H1 (cell line): ENCODE data around the gene KRT84. TPM values are rescaled to one million over a fixed set of nuclear protein-coding genes. Genes with fewer than 3 reads are reported as not detected.
"Not testable (repeated sequence)": the region's sequence is repeated elsewhere in the genome, so short reads cannot be mapped to it uniquely, and the experiment has no call there.

Source experiments
- CTCF ChIA-PET: fragments of 300-600 bp; sonication (Branson Sonifier 250); formaldehyde crosslinking; loops from one replicate; lab custom pipeline; 2021; ENCODE audit not compliant: partially characterized antibody; lab: Charles Lee
- POLR2A ChIA-PET: fragments of 300-600 bp; sonication (Branson Sonifier 250); formaldehyde crosslinking; loops from one replicate; lab custom pipeline; 2021; ENCODE audit warnings: inconsistent platforms; ENCODE audit not compliant: partially characterized antibody; lab: Charles Lee
- DNase-seq, 2 experiments: peaks; one replicate each; pipeline versions ENCODE4 v3.0.0 to v3.0.0-alpha.2; 2010 to 2022; ENCODE audit warnings: low spot score in 2 of 2, low read depth in 1 of 2, mixed read lengths in 1 of 2
- FAIRE-seq: peaks from 2 replicates; lab custom pipeline; 2011; peaks lifted over from hg19 to GRCh38; lab: Jason Lieb, UNC
- H2AFZ ChIP-seq: 2 replicates; pipeline ENCODE4 v1.8.1; 2012; ENCODE audit warnings: low read length, inconsistent platforms
- H2AK5ac ChIP-seq: 2 replicates; pipeline ENCODE4 v1.6.1; 2013; ENCODE audit warnings: low read depth, low read length
- H2BK120ac ChIP-seq: replicated peaks from 2 replicates; pipeline ENCODE3; 2013; ENCODE audit warnings: low read depth, low read length, inconsistent platforms
- H2BK12ac ChIP-seq: 2 replicates; pipeline ENCODE4 v1.6.1; 2013; ENCODE audit warnings: low read depth, low read length
- H2BK15ac ChIP-seq: 2 replicates; pipeline ENCODE4 v1.6.1; 2013; ENCODE audit warnings: low read length
- H2BK20ac ChIP-seq: 2 replicates; pipeline ENCODE4 v1.6.1; 2013; ENCODE audit warnings: low read length
- H2BK5ac ChIP-seq: 2 replicates; pipeline ENCODE4 v1.6.1; 2013; ENCODE audit warnings: low read depth, low read length
- H3K14ac ChIP-seq: 2 replicates; pipeline ENCODE4 v1.6.1; 2013; ENCODE audit warnings: inconsistent platforms; ENCODE audit not compliant: insufficient read length
- H3K18ac ChIP-seq: 2 replicates; pipeline ENCODE4 v1.6.1; 2013; ENCODE audit warnings: low read length; ENCODE audit errors: extremely low read depth
- H3K23ac ChIP-seq: 2 replicates; pipeline ENCODE4 v1.6.1; 2013; ENCODE audit warnings: inconsistent platforms; ENCODE audit not compliant: insufficient read length
- H3K23me2 ChIP-seq: 2 replicates; pipeline ENCODE4 v1.6.1; 2013; ENCODE audit warnings: low read depth, low read length
- H3K27ac ChIP-seq: 2 replicates; pipeline ENCODE4 v1.6.1; 2011; ENCODE audit warnings: low read depth, low read length, inconsistent platforms
- H3K27me3 ChIP-seq, 4 experiments: replicated peaks in 1 of 4; 1 replicate in 1 of 4; 2 replicates in 3 of 4; pipeline versions ENCODE4 v1.6.1 to v1.8.1; 2011 to 2013; ENCODE audit warnings: low read length in 3 of 4, mild to moderate bottlenecking in 3 of 4, inconsistent platforms in 2 of 4, mixed read lengths in 2 of 4, moderate library complexity in 1 of 4; ENCODE audit not compliant: control insufficient read depth in 3 of 4, insufficient read depth in 3 of 4; ENCODE audit errors: extremely low read depth in 1 of 4
- H3K36me3 ChIP-seq, 4 experiments: 2 replicates each; pipeline versions ENCODE4 v1.6.1 to v1.8.1; 2011 to 2013; ENCODE audit warnings: mild to moderate bottlenecking in 4 of 4, low read length in 3 of 4, moderate library complexity in 2 of 4, control low read depth in 1 of 4, inconsistent platforms in 1 of 4; ENCODE audit not compliant: insufficient read depth in 4 of 4, control insufficient read depth in 2 of 4
- H3K4ac ChIP-seq: replicated peaks from 2 replicates; pipeline ENCODE3; 2013; ENCODE audit warnings: low read length, low read depth, mixed read lengths, inconsistent platforms; ENCODE audit not compliant: insufficient read length
- H3K4me1 ChIP-seq, 4 experiments: replicated peaks in 1 of 4; 1 replicate in 1 of 4; 2 replicates in 3 of 4; pipeline versions ENCODE4 v1.6.1 to v1.8.1; 2011 to 2013; ENCODE audit warnings: low read length in 3 of 4, inconsistent platforms in 2 of 4, mixed read lengths in 1 of 4; ENCODE audit not compliant: insufficient read depth in 4 of 4, control insufficient read depth in 3 of 4
- H3K4me2 ChIP-seq, 2 experiments: 2 replicates each; pipeline versions ENCODE4 v1.6.1 to v1.8.1; 2011 to 2013; ENCODE audit warnings: low read depth in 2 of 2, low read length in 2 of 2, control low read depth in 1 of 2, inconsistent platforms in 1 of 2, mild to moderate bottlenecking in 1 of 2; ENCODE audit not compliant: insufficient read depth in 1 of 2
- H3K4me3 ChIP-seq, 4 experiments: fragments of 200-600, 300-600 bp in 1 of 4; sonication (generic), shearing (Covaris generic), sonication (Bioruptor Twin) in 1 of 4; 2 replicates each; pipeline versions ENCODE4 v1.5.1 to v1.8.1; 2011 to 2016; ENCODE audit warnings: low read length in 4 of 4, low read depth in 3 of 4, control low read depth in 2 of 4, inconsistent platforms in 2 of 4, mild to moderate bottlenecking in 2 of 4, mixed read lengths in 1 of 4, moderate library complexity in 1 of 4; ENCODE audit not compliant: insufficient read depth in 2 of 4; ENCODE audit errors: extremely low read depth in 1 of 4
- H3K56ac ChIP-seq: replicated peaks from 2 replicates; pipeline ENCODE3; 2013; ENCODE audit warnings: low read depth, mild to moderate bottlenecking, mixed read lengths, low read length, inconsistent platforms; ENCODE audit not compliant: insufficient read length
- H3K79me1 ChIP-seq: 2 replicates; pipeline ENCODE4 v1.6.1; 2013; ENCODE audit warnings: low read depth, low read length, control low read depth
- H3K79me2 ChIP-seq, 2 experiments: 2 replicates each; pipeline versions ENCODE4 v1.6.1 to v1.8.1; 2012 to 2013; ENCODE audit warnings: low read length in 2 of 2, mild to moderate bottlenecking in 2 of 2, inconsistent platforms in 1 of 2; ENCODE audit not compliant: insufficient read depth in 2 of 2, control insufficient read depth in 1 of 2
- H3K9ac ChIP-seq, 4 experiments: replicated peaks in 1 of 4; 1 replicate in 1 of 4; 2 replicates in 3 of 4; pipeline versions ENCODE4 v1.6.1 to v1.8.1; 2011 to 2013; ENCODE audit warnings: low read depth in 3 of 4, low read length in 3 of 4, control low read depth in 2 of 4, mild to moderate bottlenecking in 2 of 4, moderate library complexity in 2 of 4, inconsistent platforms in 1 of 4; ENCODE audit errors: extremely low read depth in 1 of 4
- H3K9me3 ChIP-seq, 2 experiments: 2 replicates each; pipeline versions ENCODE4 v1.6.1 to v1.8.1; 2012 to 2013; ENCODE audit warnings: mild to moderate bottlenecking in 2 of 2, moderate library complexity in 2 of 2, control low read depth in 1 of 2, inconsistent platforms in 1 of 2, low read depth in 1 of 2, low read length in 1 of 2, mixed read lengths in 1 of 2; ENCODE audit not compliant: insufficient read depth in 2 of 2
- H4K20me1 ChIP-seq, 2 experiments: replicated peaks in 1 of 2; 2 replicates each; pipeline versions ENCODE3 to v1.8.1; 2011 to 2013; ENCODE audit warnings: inconsistent platforms in 2 of 2, low read length in 2 of 2, mild to moderate bottlenecking in 1 of 2; ENCODE audit not compliant: insufficient read depth in 2 of 2, control insufficient read depth in 1 of 2
- H4K5ac ChIP-seq: 2 replicates; pipeline ENCODE4 v1.6.1; 2013; ENCODE audit warnings: low read length, low read depth, mixed read lengths, inconsistent platforms; ENCODE audit not compliant: insufficient read length
- H4K8ac ChIP-seq: 2 replicates; pipeline ENCODE4 v1.8.0; 2013; ENCODE audit warnings: mild to moderate bottlenecking, moderate library complexity, low read length, inconsistent platforms; ENCODE audit not compliant: insufficient read depth; ENCODE audit errors: extremely low read depth
- H4K91ac ChIP-seq: replicated peaks from 2 replicates; pipeline ENCODE3; 2013; ENCODE audit warnings: low read length, mixed read lengths, inconsistent platforms; ENCODE audit not compliant: insufficient read length
- WGBS, 2 experiments: shearing (Covaris generic) in 1 of 2; methylation state at CpG; one replicate each; pipeline versions ENCODE4 v1.1.6 to v1.1.7; 2013 to 2015; ENCODE audit warnings: low lambda C conversion rate in 2 of 2, mixed read lengths in 2 of 2, inconsistent platforms in 1 of 2, low coverage in 1 of 2, missing lambda C conversion rate in 1 of 2; ENCODE audit not compliant: insufficient replicate concordance in 2 of 2, insufficient coverage in 1 of 2, insufficient read length in 1 of 2; ENCODE audit errors: extremely low coverage in 1 of 2, missing lambda C conversion rate in 1 of 2; 5-methylcytosine and 5-hydroxymethylcytosine counted together
- polyA plus RNA-seq, 7 experiments: library from polyadenylated mRNA; depleted of rRNA in 3 of 7; stranded (reverse) in 5 of 7; unstranded in 2 of 7; fragments of >200 nt in 5 of 7; fragments of 200-250 nt in 2 of 7; gene quantifications; 1 replicate in 5 of 7; 2 replicates in 1 of 7; 4 replicates in 1 of 7; pipeline versions ENCODE4 v1.2.1 to v1.2.3, GENCODE V29; 2011 to 2013; ENCODE audit warnings: missing spikeins in 2 of 7, mixed read lengths in 2 of 7
- total RNA-seq: library from RNA; stranded (reverse); fragmentation: NEBNext Ultra II Directional; extraction: Animal tissue kit (Norgen Biotek cat#: 25700); gene quantifications from 2 replicates; pipeline ENCODE4 v1.2.1, GENCODE V29; 2021

KRT84 gene
- total and polyA plus RNA-seq, 2 of the 8 experiments (the other 6 are each of a cell fraction or from before 2014, with no cell fraction given): not detected

DNA sequence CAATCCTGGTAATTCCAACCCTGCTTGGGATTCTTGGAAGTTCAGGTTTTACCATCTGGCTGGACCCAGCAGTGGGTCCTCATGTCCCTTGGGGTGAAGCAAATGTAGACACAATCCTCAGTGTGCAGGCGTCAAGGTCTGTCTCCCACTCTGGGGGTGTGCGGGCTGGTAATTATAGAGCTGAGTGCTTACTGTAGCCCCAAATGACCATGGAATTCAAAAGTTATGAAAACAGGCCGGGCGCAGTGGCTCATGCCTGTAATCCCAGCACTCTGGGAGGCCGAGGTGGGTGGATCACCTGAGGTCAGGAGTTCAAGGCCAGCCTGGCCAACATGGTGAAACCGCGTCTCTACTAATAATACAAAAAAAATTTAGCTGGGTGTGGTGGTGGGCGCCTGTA is 40.4 kb downstream of the KRT84 start:
- H3K4ac ChIP-seq, H2BK20ac ChIP-seq, H3K14ac ChIP-seq, H3K9ac ChIP-seq, H3K4me2 ChIP-seq, H3K4me1 ChIP-seq, H3K79me2 ChIP-seq, H3K23me2 ChIP-seq, H3K27me3 ChIP-seq, H3K4me3 ChIP-seq, H4K20me1 ChIP-seq, H4K91ac ChIP-seq, H2BK5ac ChIP-seq, H2BK12ac ChIP-seq, POLR2A ChIA-PET, H3K9me3 ChIP-seq, H3K36me3 ChIP-seq, H3K23ac ChIP-seq, H3K79me1 ChIP-seq, H3K27ac ChIP-seq, H2AFZ ChIP-seq, H3K56ac ChIP-seq, H2AK5ac ChIP-seq, H2BK15ac ChIP-seq, H4K5ac ChIP-seq, H2BK120ac ChIP-seq, H4K8ac ChIP-seq, H3K18ac ChIP-seq, FAIRE-seq, DNase-seq: not testable (repeated sequence)
- WGBS, 2 experiments: 89% methylated on average over 8 of the region's 8 CpGs; no CpG with 5 or more reads in 1 of the 2 experiments
- CTCF ChIA-PET: interaction anchor here (0.6 to 10.9 kb wide), 11 partner anchors 17 to 539 kb away, joined by 3 to 126 read pairs (median 4); no protein-coding TSS in a partner anchor
